ENCODE data around the gene RAB3GAP1.
"Not testable (repeated sequence)": the region's sequence is repeated elsewhere in the genome, so short reads cannot be mapped to it uniquely, and the experiment has no call there.

RAB3GAP1 gene

DNA sequence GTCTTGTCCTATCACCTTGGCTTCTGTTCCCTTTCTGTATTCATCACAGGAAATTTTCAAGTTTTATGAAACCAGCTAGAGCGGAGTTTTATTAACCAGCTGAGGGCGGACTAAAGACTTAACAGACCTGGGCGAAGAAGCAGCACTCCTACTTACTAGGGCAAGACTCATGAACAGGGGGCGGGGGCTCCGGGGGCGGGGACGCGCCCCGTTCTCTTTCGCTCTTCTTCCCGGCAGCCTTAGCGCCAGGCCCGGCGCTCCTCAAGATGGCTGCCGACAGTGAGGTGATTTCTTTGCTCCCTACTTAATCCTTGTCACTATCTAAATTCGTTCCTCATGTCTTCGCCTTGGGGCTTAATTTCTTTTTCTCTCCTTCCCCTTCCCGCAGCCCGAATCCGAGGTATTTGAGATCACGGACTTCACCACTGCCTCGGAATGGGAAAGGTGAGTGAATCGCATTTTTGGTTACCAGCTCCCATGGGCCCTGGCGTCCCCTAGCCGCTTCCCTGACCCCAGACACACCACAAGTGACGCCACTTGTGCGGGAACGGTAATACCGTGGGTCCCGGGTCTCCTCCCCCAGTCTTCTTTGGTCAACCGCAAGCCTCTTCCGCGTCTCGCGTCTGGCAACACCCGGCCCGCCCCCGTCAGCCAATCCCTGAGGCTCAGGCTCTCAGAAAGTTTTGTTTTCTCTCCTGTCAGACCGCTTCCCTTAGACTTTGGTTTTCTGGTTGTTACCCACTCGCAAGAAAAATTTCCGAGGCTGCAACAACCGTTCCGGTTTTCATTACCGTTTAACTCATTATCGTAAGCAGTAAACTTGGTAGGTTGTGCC, at the start of gene RAB3GAP1:
RAB3GAP1 (plus strand) TSS at position 251 of the 835 bp plus-strand sequence; CDS start at position 267, 16 bp downstream.
- peak; percentile 79 to 85 for DNase-seq (ENCODE audit: low read depth in 1 of 2, low spot score in 1 of 2)

DNA sequence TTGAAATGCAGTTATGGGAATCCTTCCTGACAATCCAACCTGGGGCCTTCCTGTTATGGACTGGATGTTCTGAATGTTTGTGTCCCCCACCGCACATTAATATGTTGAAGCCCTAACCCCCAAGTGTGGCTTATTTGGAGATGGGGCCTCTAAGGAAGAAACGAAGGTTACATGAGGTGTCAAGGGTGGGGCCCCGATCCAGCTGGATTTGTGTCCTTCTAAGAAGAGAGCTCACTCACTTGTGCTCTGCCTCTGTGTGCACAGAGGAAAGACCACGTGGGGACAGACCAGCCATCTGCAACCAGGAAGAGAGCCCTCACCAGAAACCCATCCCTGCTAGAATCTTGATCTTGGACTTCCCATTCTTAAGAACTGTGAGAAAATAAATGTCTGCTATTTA, 49.3 kb upstream of the RAB3GAP1 start:
- no peak for DNase-seq (ENCODE audit: low read depth in 1 of 2, low spot score in 1 of 2)

GRCh38 chr2:135004005-135004746, 47.9 kb upstream of the RAB3GAP1 start:
- DNase-seq (ENCODE audit: low read depth in 1 of 2, low spot score in 1 of 2) = peak; percentile 49 to 51

- no peak for DNase-seq (ENCODE audit: low read depth in 1 of 2, low spot score in 1 of 2)
Observed at GRCh38 chr2:135005753-135006152, 46.3 kb upstream of the RAB3GAP1 start.

DNA sequence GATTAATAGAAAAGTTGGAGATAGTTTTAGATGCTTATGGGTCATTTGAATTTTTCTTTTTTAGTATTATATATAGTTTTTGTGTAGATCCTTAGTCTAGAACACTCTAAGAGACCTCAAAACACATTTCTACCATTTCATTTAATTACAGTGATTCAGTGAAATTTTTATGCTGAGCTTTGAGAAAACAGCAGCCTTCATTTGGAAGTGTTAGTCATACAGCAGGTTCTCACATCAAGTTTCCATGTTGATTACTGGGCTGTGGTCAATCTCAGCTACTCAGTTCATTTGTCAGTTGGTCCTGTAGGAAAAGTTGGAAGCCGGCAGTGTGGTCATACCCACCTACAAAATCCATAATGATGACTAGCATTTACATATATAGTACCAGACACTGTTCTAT, 42.8 kb upstream of the RAB3GAP1 start:
- no peak for DNase-seq (ENCODE audit: low read depth in 1 of 2, low spot score in 1 of 2)

DNA sequence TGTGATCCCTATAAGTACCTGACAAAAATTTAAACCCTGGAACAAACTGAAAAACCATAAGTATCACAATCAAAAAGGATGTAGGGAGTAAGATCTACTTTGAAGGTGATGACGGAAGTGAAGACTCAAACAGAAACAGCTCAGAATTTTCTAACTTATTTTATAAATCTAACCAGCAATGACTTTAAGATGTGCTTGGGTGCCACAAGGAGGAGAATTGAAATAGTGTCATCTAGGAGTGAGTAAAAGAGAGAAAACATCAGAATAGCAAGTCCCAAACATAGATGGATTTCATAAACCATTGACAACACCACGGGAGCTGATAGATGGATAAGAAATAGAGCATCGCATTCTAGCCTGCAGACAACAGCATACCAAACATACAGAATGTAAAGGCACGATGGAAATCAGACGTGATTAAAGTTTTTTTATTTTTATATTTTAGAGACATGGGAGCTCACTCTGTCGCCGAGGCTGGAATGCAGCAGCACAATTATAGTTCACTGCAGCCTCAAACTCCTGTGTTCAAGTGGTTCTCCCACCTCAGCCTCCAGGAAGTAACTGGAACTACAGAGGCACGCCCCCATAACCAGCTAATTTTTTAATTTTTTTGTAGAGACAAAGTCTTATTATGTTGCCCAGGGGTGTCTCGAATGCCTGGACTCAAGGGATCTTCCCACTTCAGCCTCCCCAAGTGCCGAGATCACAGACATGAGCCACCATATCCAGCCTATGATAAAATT, 41.7 kb upstream of the RAB3GAP1 start:
- no peak for DNase-seq (ENCODE audit: low read depth in 1 of 2, low spot score in 1 of 2)

- no peak for DNase-seq (ENCODE audit: low read depth in 1 of 2, low spot score in 1 of 2)
Observed at GRCh38 chr2:135011633-135012032, 40.5 kb upstream of the RAB3GAP1 start.

DNA sequence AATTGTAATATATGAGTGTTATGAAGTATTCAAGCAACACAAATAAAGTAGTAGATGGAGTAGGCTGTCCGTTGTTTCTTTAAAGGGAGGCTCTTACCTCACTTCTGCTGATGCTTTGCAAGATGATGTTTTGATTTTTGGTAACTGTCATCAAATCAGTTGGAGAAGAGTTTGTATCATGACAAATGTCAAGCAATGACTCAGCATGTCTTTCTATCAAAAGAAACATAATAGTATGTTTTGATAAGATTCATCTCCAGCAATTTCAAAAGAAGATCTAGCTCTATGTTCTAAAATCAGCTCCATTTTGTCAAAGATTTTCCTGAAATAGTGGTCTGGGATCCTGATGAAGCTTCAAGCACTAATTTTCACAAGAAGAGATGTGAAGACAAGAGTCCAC, 30.5 kb upstream of the RAB3GAP1 start:
- no peak for DNase-seq (ENCODE audit: low read depth in 1 of 2, low spot score in 1 of 2)

- no peak for DNase-seq (ENCODE audit: low read depth in 1 of 2, low spot score in 1 of 2)
Observed at GRCh38 chr2:135022952-135023880, 28.9 kb upstream of the RAB3GAP1 start.

GRCh38 chr2:135023886-135024485, 28.1 kb upstream of the RAB3GAP1 start:
- no peak for DNase-seq (ENCODE audit: low read depth in 1 of 2, low spot score in 1 of 2)

- DNase-seq (ENCODE audit: low read depth in 1 of 2, low spot score in 1 of 2) = no peak
Observed at GRCh38 chr2:135029481-135030134, 22.5 kb upstream of the RAB3GAP1 start.

DNA sequence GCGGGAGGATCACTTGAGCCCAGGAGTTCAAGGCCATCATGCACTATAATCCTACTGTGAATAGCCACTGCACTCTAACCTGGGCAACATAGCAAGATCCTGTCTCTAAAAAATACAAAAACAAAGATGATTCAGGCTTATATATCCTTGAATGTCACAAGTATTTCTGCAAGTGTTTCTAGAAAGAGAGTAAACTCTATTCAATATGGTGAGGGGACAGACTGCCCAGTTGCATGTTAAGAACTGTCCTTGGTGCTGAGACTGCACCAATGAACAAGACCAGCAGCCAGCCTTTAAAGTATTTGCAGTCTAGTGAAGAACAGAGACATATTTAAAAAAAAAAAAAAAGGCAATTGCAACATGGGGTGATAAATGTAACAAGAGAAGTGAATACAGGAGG, 21.3 kb upstream of the RAB3GAP1 start:
- no peak for DNase-seq (ENCODE audit: low read depth in 1 of 2, low spot score in 1 of 2)

DNA sequence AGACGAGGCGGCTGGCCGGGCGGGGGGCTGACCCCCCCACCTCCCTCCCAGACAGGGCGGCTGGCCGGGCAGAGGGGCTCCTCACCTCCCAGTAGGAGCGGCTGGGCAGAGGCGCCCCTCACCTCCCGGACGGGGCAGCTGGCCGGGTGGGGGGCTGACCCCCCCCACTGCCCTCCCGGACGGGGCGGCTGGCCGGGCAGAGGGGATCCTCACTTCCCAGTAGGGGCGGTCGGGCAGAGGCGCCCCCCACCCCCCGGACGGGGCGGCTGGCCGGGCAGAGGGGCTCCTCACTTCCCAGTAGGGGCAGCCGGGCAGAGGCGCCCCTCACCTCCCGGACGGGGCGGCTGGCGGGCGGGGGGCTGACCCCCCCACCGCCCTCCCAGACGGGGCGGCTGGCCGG, 18.9 kb upstream of the RAB3GAP1 start:
- DNase-seq (ENCODE audit: low read depth in 1 of 2, low spot score in 1 of 2) = not testable (repeated sequence)

GRCh38 chr2:135037831-135038230, 14.3 kb upstream of the RAB3GAP1 start:
- DNase-seq (ENCODE audit: low read depth in 1 of 2, low spot score in 1 of 2) = no peak

DNA sequence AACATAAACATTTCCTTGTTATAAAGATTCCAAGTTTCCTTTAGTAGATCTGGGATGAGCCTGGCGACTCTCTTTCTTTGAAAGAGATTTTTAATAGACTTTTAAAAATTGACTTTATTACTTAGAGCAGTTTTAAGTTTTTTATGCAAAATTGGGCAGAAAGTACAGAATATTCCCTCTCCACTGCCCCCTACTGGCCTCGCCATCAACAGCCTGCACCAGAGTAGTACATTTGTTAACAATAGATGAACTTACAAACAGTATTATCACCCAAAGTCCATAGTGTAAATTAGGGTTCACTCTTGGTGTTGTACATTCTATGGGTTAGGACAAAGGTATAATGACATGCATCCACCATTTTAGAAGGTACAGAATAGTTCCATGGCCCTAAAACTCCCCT, 8.7 kb upstream of the RAB3GAP1 start:
- no peak for DNase-seq (ENCODE audit: low read depth in 1 of 2, low spot score in 1 of 2)

- no peak for DNase-seq (ENCODE audit: low read depth in 1 of 2, low spot score in 1 of 2)
Observed at GRCh38 chr2:135047300-135047699, 4.8 kb upstream of the RAB3GAP1 start, which contains the start of gene MAP3K19. MAP3K19 (minus strand) TSS chr2:135047447; CDS start chr2:135024647, 22,800 bp downstream.

- DNase-seq (ENCODE audit: low read depth in 1 of 2, low spot score in 1 of 2) = no peak
Observed at GRCh38 chr2:135048122-135048521, 4.0 kb upstream of the RAB3GAP1 start.

- DNase-seq (ENCODE audit: low read depth in 1 of 2, low spot score in 1 of 2) = no peak
Observed at GRCh38 chr2:135050132-135050531, 2.0 kb upstream of the RAB3GAP1 start.

- no peak for DNase-seq (ENCODE audit: low read depth in 1 of 2, low spot score in 1 of 2)
Observed at GRCh38 chr2:135050684-135051083, 1.4 kb upstream of the RAB3GAP1 start.

Measured in activated T-helper 1 cell treated with anti-CD3 and anti-CD28 coated beads, Interleukin-2, amount 50 U/mL, for 16 hours (primary cell).